Adipocyte (in vitro differentiated cells): ENCODE data around the gene CALB2.
"Not testable (repeated sequence)": the region's sequence is repeated elsewhere in the genome, so short reads cannot be mapped to it uniquely, and the experiment has no call there.

ENCODE experiments used
- DNase-seq: peaks from one replicate; pipeline ENCODE4 v3.0.0-alpha.2; 2015; ENCODE audit warnings: low read depth
- H3K27me3 ChIP-seq: replicated peaks from 2 replicates; pipeline ENCODE4 v1.7.0; 2013; ENCODE audit warnings: mild to moderate bottlenecking, low read length, moderate library complexity; ENCODE audit not compliant: control insufficient read depth, insufficient read depth
- H3K36me3 ChIP-seq: 2 replicates; pipeline ENCODE4 v1.7.0; 2013; ENCODE audit warnings: low read length, mild to moderate bottlenecking, moderate library complexity; ENCODE audit not compliant: control insufficient read depth, insufficient read depth, severe bottlenecking
- H3K4me1 ChIP-seq: 2 replicates; pipeline ENCODE4 v1.7.0; 2013; ENCODE audit warnings: mild to moderate bottlenecking, low read length, moderate library complexity; ENCODE audit not compliant: control insufficient read depth, insufficient read depth
- H3K4me3 ChIP-seq: 2 replicates; pipeline ENCODE4 v1.7.0; 2013; ENCODE audit warnings: mild to moderate bottlenecking, low read length, moderate library complexity
- H3K9ac ChIP-seq: 2 replicates; pipeline ENCODE4 v1.7.0; 2013; ENCODE audit warnings: mild to moderate bottlenecking, low read length, moderate library complexity
- H3K9me3 ChIP-seq: 2 replicates; pipeline ENCODE4 v1.7.0; 2013; ENCODE audit warnings: mild to moderate bottlenecking, low read length, moderate library complexity; ENCODE audit not compliant: control insufficient read depth

Gene CALB2, protein sequence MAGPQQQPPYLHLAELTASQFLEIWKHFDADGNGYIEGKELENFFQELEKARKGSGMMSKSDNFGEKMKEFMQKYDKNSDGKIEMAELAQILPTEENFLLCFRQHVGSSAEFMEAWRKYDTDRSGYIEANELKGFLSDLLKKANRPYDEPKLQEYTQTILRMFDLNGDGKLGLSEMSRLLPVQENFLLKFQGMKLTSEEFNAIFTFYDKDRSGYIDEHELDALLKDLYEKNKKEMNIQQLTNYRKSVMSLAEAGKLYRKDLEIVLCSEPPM

DNA sequence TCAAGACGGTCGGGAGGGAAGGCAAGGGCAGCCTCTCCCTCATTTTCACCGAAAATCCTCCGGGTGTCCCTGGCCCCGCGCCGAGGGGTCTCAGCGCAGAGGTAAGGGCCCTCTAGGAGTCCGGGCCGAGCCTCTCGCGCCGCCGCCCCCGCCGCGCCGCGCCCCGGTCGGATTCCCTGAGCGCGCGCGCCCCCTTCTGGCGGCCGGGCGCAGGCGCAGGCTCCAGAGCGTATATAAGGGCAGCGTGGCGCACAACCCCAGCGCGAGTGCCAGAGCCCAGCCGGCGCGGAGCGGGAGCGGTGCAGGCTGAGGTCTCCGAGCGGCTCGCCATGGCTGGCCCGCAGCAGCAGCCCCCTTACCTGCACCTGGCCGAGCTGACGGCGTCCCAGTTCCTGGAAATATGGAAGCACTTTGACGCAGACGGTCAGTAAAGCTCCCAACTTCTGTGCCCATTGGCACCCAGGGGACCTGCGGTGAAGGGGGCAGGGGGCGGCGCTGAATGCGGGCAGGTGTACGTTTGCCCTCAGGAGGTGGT, at the start of gene CALB2:
TSS of gene CALB2 (plus strand) at position 260 of the 535 bp plus-strand sequence. CDS start at position 330, 70 bp downstream.
- peak within 1 kb of the TSS; percentile 79 for H3K4me3 ChIP-seq
- peak; percentile 85 for DNase-seq

DNA sequence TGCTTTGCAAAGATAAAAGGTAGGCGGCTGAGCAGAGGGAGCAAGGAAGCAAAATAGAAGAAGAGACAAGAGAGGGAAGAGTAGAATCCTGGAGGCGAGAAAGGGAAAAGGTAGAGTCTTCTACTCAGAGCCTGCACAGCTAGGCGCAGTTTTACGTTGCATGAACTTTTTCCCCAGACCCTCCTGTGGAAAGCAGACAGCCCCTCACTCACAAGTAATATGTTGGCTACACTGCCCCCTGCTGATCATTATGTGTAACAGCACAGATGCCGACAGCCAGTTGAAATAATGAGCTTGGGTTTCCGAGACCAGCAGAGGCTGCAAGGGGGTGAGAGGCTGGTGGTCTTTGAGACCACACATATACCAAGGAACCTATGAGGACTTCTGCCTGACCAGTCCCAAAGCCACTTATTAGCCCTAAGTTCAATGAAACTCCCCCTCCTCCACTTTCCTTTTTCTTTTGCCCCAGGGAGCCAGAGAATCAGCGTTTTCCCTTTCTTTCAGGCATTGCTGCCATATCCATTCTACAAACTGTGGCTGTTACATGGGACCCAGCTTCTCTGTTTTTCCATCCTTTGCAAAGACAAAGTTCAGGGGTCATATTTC, 46.9 kb upstream of the CALB2 start:
- H3K27me3 ChIP-seq = peaks cover 30% of the 10 kb centered on the region
- no peak overlapping the region for H3K9ac ChIP-seq
- no peaks in the 10 kb centered on the region for H3K4me1 ChIP-seq
- DNase-seq = peak; percentile 66
- H3K36me3 ChIP-seq = no peaks in the 10 kb centered on the region
- H3K9me3 ChIP-seq = no peaks in the 10 kb centered on the region
- no peak overlapping the region for H3K4me3 ChIP-seq

More for the DNA sequence above, at the start of gene CALB2:
- Histone ChIP-seq H3K36me3 (no peaks in the 10 kb centered on the region), H3K4me1 (peaks cover 21% of the 10 kb centered on the region), H3K27me3 (peaks cover 46% of the 10 kb centered on the region), H3K9ac (peak within 1 kb of the TSS; percentile 78), H3K9me3 (no peaks in the 10 kb centered on the region)

DNA sequence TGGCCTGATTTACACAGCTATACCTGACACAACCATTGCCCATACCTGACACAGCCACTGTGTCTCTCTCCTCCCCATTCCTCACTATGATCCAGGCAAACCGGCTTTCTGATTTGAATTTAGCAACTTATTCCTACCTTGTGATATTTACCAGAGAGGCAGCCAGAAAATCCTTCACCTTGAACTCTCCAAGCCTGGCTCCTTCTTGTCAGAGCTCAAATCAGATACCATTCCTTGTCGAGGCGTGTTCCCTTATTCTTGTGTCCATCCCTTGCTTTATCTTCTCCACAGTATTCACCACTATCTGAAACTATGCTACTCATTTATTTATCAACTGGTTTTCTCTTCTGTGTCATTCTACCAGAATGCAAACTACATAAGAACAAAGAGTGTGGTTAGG, 44.9 kb upstream of the CALB2 start:
- not testable (repeated sequence) for H3K4me3 ChIP-seq, H3K9ac ChIP-seq, H3K4me1 ChIP-seq, H3K36me3 ChIP-seq, DNase-seq, H3K9me3 ChIP-seq
- peaks cover 30% of the 10 kb centered on the region for H3K27me3 ChIP-seq

DNA sequence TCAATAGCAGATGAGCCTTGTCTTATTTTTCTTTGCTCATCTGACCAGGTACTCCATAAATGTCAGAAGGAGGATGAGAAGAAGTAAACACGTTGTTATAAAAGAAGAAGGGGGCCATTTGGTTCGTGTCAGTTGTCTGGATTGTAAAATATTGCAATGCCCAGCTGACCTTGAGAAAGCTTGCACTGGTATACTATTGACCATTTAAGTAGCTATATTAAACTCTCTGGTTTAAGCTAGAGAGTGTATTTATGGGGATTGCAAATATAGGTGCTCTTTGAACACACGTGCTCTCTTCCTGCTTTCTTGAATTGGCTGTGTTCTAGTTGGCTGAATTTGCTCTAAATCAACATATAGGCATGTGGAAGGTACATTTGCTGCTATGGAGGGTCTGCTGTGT, 43.3 kb upstream of the CALB2 start:
- DNase-seq = no peak
- no peaks in the 10 kb centered on the region for H3K4me1 ChIP-seq
- no peak overlapping the region for H3K9ac ChIP-seq
- H3K9me3 ChIP-seq = no peaks in the 10 kb centered on the region
- H3K36me3 ChIP-seq = no peaks in the 10 kb centered on the region
- peaks cover 21% of the 10 kb centered on the region for H3K27me3 ChIP-seq
- no peak overlapping the region for H3K4me3 ChIP-seq

DNA sequence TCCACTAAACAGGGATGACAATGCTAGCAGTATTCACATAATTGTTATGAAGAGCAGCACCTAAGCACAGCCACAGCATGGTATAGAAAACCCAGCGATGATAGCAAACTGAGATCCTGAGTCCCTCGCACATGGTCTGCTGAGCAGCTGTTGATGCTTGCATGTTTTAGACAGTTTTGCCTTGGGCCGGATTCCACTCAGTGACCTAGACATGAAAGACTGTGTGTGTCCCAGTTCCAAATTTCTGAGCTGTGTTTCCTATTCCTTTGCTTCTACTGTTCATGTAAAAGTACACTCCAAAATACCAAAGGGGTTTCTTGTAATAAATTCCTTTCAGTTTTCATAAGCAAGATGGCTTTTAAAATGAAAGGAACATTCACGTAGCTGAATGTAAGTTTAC, 38.5 kb upstream of the CALB2 start:
- H3K9ac ChIP-seq = no peak overlapping the region
- H3K27me3 ChIP-seq = peaks cover 5% of the 10 kb centered on the region
- peaks cover 6% of the 10 kb centered on the region for H3K9me3 ChIP-seq
- DNase-seq = no peak
- no peaks in the 10 kb centered on the region for H3K36me3 ChIP-seq
- H3K4me1 ChIP-seq = no peaks in the 10 kb centered on the region
- H3K4me3 ChIP-seq = no peak overlapping the region

DNA sequence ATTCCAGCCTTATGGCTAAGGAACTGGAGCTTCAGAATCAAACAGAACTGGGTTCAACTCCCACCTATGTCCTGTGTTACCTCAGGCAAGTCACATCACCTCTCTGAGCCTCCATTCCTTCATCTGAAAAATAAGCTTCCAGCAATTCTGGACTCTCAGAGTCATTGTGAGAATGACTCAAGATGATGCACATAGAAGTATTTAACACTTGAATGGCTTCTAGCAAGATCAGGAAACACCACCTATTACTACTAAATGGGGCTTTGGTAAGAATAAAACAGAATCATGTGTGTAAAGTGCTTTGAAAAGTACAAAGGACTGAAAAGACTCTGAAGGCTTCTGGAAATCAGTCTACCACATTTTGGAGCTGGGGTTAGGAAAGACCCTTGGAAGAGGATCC, 30.8 kb upstream of the CALB2 start:
- Histone ChIP-seq H3K27me3 (peaks cover 14% of the 10 kb centered on the region), H3K9ac (no peak overlapping the region)
- no peak for DNase-seq

DNA sequence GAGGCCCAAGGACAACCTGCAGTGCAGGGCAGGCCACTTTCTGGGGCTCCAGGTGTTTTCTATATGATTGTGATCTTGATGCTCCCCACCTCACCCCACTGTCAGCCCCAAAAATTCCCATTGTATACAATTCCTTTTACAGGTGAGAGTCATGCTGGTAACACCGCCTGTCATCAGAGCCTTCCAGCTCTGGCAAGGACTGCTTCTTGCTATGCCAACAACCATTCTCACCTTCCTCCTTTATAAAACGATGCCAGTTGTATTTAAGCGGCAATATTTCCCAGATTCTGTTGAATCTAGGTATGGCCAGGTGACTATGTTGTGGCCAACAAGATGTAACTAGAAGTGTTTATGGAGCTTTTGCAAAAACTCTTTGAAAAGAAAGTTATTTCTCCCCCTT, 30.4 kb upstream of the CALB2 start:
- peaks cover 14% of the 10 kb centered on the region for H3K27me3 ChIP-seq
- peaks cover 9% of the 10 kb centered on the region for H3K9me3 ChIP-seq
- H3K4me3 ChIP-seq = no peak overlapping the region
- no peak for DNase-seq
- H3K9ac ChIP-seq = no peak overlapping the region
- no peaks in the 10 kb centered on the region for H3K4me1 ChIP-seq
- no peaks in the 10 kb centered on the region for H3K36me3 ChIP-seq

More for the DNA sequence above, 30.8 kb upstream of the CALB2 start:
- no peaks in the 10 kb centered on the region for H3K4me1 ChIP-seq
- H3K9me3 ChIP-seq = peaks cover 9% of the 10 kb centered on the region
- no peaks in the 10 kb centered on the region for H3K36me3 ChIP-seq
- H3K4me3 ChIP-seq = no peak overlapping the region

DNA sequence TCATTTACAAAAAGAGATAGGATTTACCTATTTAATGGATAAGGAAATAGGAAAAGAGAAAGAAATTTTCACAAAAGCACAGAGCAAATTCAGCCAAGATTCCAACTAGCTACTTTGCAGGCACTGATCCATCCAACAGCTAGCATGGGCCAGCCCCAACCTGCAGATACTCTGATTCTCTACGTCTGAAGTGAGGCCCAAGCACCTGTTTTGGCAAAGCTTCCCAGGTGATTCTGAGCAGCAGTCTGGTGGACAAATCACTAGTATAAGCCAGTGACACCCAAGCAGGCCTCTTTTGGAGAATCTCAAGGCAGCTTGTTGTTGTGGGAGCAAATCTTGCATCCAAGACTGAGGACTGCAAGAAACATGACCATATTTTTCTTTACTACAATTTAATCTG, 20.9 kb upstream of the CALB2 start:
- DNase-seq = no peak
- H3K9ac ChIP-seq = no peak overlapping the region
- H3K4me3 ChIP-seq = no peak overlapping the region

DNA sequence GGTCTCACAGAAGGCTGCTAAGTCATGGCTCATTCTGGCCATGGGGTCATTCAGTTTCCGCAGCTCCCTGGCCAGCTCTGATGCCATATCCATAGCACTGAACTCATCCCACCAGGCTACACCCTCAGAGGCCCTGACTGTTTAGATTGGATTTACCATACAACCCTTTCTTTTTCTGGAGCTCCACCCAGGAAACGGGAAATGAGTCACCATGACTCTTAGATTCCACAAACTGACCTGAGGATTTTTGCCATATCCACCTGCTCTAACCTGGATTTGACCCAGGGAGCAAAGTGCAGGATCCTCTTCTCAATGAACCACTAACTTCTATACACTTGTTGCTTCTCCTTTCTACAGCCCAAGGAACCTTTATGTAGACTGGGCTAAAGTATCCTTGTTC, 20.3 kb upstream of the CALB2 start:
- H3K9me3 ChIP-seq = no peaks in the 10 kb centered on the region
- peaks cover 3% of the 10 kb centered on the region for H3K27me3 ChIP-seq
- H3K4me3 ChIP-seq = no peak overlapping the region
- H3K4me1 ChIP-seq = no peaks in the 10 kb centered on the region
- DNase-seq = no peak
- no peak overlapping the region for H3K9ac ChIP-seq
- no peaks in the 10 kb centered on the region for H3K36me3 ChIP-seq

More for the DNA sequence above, 20.9 kb upstream of the CALB2 start:
- Histone ChIP-seq H3K9me3 (no peaks in the 10 kb centered on the region), H3K36me3 (no peaks in the 10 kb centered on the region), H3K4me1 (no peaks in the 10 kb centered on the region), H3K27me3 (peaks cover 3% of the 10 kb centered on the region)

DNA sequence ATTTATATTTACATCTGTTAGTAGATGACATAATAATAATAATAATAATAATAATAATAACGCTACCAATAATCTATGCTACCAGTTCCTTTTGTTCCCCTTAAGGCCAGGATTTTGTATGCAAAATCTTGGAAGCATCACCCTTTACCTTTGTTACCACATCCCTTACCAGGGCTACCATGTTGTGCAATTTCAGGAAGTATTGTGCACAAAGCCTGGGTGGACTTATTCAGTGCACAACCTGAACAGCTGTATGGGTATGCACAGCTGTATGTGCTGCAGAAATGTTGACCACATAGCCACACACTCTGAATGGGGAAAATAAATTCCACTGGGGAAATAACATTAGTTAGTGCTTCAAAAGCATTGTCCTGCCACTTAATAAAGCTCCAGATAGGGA, 19.9 kb upstream of the CALB2 start:
- Histone ChIP-seq H3K4me1 (no peaks in the 10 kb centered on the region), H3K9ac (no peak overlapping the region), H3K4me3 (no peak overlapping the region), H3K36me3 (no peaks in the 10 kb centered on the region), H3K9me3 (no peaks in the 10 kb centered on the region), H3K27me3 (peaks cover 3% of the 10 kb centered on the region)
- no peak for DNase-seq

DNA sequence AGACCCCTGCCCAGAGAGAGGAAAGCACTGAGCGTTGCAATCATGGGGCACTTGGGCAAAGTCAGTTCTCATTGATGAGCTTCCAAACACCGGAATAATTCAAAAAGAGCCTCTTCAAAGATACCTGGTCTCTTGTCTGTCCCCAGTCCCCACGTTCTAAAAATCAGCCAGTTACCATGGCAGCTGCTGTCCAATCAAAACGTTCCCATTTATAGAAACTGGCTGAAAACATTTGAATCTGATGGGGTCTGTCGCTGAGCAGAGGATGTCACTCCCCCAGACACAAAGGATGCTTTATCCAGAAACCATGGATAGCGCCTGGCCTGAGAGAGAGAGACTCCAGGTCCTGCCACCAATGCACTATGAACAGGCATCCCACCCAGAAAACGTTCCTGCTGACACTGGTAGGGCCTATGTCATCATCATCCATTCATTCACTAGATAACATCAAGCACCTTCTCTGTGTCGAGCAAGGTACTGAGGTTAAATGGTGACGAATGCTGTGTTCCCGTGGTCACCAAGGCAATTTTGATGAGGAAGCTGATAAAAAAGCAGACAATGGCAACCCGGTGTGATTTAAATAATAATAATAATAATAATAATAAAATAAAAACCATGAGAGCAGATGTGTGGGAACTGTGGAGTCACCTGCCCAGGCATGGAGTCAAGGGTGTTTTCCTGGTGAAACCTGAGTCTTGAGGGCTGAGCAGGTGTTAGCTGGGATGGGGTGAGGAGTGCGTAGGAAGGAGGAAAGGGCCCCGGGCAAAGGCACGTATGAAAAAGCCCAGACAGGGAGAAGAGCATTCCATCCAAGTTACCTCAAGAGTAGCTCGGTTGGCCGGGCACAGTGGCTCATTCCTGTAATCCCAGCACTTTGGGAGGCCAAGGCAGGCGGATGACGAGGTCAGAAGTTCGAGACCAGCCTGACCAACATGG, 19.0 kb upstream of the CALB2 start:
- no peak for DNase-seq
- H3K36me3 ChIP-seq = no peaks in the 10 kb centered on the region
- H3K27me3 ChIP-seq = peaks cover 6% of the 10 kb centered on the region
- H3K9ac ChIP-seq = no peak overlapping the region
- no peak overlapping the region for H3K4me3 ChIP-seq
- H3K9me3 ChIP-seq = no peaks in the 10 kb centered on the region
- no peaks in the 10 kb centered on the region for H3K4me1 ChIP-seq
